ENCODE results near the gene CMIP.

CMIP gene

DNA sequence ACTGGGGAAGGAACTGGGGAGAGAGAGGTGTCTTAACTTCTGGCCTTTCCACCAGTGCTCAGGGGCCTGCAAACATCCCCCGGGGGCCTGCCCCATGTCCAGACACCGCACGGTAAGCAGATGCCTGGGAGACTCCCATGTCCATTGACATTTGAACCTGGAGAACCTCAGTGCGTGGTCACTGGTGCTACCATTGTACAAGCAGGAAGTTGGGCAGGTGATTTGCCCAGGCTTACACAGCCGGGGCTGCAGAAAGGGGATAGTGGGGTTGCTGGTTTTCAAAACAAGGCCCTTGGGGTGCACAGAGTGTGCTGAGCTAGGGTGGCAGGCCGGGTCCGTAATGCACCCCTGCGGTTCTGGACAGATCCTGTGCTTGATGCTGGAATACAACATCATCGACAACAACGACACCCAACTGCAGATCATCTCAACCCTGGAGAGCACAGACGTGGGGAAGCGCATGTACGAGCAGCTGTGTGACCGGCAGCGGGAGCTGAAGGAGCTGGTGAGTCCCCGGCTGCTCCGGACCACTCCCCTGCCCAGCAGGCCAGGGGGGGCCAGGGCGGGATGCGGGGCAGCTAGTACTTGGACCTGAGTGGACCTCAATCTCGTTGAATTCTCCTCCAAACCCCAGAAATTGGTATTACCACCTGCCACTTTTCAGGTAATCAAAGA is 256.8 kb downstream of the CMIP start:
- DNase-seq (ENCODE audit: low read depth), result no peak
- H3K4me3 ChIP-seq (ENCODE audit: low read depth, low read length), result no peak overlapping the region
- TF ChIP-seq, protein P1, sequence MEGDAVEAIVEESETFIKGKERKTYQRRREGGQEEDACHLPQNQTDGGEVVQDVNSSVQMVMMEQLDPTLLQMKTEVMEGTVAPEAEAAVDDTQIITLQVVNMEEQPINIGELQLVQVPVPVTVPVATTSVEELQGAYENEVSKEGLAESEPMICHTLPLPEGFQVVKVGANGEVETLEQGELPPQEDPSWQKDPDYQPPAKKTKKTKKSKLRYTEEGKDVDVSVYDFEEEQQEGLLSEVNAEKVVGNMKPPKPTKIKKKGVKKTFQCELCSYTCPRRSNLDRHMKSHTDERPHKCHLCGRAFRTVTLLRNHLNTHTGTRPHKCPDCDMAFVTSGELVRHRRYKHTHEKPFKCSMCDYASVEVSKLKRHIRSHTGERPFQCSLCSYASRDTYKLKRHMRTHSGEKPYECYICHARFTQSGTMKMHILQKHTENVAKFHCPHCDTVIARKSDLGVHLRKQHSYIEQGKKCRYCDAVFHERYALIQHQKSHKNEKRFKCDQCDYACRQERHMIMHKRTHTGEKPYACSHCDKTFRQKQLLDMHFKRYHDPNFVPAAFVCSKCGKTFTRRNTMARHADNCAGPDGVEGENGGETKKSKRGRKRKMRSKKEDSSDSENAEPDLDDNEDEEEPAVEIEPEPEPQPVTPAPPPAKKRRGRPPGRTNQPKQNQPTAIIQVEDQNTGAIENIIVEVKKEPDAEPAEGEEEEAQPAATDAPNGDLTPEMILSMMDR (IDR thresholded peaks at IDR 0.05; ENCODE audit: low read depth, low read length, missing control alignments), result no peak

DNA sequence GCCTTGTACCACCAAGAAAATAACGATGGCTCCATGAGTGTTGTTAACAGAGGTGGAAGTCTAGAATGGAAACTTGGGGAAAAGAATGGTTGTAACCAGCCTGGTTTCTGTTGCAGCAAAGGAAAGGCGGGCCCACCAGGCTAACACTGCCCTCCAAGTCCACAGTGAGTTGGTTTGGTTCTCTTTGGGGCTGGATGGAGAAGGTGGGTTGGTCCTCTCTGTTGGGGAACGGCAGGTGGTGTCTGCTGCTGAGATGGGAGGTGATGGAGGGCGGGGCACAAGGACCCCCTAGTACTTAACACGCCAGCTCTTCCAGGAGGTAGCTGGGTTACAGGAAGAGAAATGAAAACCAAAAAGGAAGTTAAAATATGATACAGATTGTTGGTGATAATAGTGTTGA is 257.9 kb downstream of the CMIP start:
- TF ChIP-seq, protein P1 (IDR thresholded peaks at IDR 0.05; ENCODE audit: low read depth, low read length, missing control alignments), result no peak
- no peak overlapping the region for H3K4me3 ChIP-seq (ENCODE audit: low read depth, low read length)
- DNase-seq (ENCODE audit: low read depth), result no peak

DNA sequence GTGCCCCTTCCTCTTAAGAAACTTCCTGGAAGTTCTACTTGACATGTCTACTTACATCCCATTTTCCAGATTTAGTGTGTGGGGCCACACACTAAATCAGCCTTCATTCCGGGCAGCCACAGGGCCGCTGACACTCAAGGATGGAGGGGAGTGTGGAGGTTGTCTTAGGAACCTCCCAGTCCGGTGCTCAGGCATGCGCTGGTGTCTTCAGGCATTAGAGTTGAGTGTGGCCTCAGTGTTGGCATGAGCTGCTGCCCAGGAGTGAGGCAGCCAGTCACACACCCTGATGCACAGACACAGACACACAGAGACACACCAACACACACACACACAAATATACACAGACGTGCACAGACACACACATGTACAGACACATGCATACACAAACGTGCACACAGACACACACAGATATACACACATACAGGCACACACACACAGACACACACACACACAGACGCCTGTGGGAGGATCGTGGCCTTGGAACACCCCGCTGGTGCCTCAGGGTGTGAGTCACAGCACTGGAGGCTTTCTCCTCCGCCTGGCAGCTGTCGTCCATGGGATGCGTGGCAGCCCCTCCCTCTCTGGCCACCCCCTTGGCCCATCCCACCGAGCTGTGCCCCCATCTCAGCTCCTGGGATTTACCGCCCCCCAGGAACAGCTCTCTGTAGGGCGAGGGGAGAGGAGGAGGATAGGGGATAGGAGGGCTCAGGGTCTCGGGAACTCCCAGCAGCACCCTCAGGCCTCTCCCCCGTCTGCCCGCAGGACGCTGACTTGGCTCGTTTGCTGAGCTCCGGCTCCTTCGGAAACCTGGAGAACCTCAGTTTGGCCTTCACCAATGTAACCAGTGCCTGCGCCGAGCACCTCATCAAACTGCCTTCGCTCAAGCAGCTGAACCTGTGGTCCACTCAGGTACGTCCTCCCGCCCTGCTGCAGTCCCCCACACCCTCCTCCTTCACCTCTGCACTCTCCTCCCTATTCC is 258.9 kb downstream of the CMIP start:
- TF ChIP-seq, protein P1 (IDR thresholded peaks at IDR 0.05; ENCODE audit: low read depth, low read length, missing control alignments), result no peak
- H3K4me3 ChIP-seq (ENCODE audit: low read depth, low read length), result no peak overlapping the region
- DNase-seq (ENCODE audit: low read depth), result no peak

DNA sequence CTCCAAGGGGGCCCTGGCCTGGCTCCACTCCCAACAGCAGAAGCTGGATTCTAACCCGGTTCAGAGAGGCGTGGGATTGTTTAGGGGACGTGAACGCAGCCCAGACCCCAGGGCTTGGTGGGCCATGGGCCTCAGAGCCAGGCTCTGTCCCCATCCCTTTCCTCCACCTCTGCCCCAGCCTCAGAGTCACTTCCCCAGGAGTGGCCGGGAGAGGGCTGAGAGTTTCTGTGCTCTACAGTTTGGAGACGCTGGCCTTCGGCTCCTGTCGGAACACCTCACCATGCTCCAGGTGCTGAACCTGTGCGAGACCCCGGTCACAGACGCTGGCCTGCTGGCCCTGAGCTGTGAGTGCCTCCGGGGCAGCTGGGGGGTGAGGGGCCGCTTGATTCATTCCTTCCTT is 260.7 kb downstream of the CMIP start:
- no peak overlapping the region for H3K4me3 ChIP-seq (ENCODE audit: low read depth, low read length)
- DNase-seq (ENCODE audit: low read depth), result no peak
- TF ChIP-seq, protein P1 (IDR thresholded peaks at IDR 0.05; ENCODE audit: low read depth, low read length, missing control alignments), result no peak

DNA sequence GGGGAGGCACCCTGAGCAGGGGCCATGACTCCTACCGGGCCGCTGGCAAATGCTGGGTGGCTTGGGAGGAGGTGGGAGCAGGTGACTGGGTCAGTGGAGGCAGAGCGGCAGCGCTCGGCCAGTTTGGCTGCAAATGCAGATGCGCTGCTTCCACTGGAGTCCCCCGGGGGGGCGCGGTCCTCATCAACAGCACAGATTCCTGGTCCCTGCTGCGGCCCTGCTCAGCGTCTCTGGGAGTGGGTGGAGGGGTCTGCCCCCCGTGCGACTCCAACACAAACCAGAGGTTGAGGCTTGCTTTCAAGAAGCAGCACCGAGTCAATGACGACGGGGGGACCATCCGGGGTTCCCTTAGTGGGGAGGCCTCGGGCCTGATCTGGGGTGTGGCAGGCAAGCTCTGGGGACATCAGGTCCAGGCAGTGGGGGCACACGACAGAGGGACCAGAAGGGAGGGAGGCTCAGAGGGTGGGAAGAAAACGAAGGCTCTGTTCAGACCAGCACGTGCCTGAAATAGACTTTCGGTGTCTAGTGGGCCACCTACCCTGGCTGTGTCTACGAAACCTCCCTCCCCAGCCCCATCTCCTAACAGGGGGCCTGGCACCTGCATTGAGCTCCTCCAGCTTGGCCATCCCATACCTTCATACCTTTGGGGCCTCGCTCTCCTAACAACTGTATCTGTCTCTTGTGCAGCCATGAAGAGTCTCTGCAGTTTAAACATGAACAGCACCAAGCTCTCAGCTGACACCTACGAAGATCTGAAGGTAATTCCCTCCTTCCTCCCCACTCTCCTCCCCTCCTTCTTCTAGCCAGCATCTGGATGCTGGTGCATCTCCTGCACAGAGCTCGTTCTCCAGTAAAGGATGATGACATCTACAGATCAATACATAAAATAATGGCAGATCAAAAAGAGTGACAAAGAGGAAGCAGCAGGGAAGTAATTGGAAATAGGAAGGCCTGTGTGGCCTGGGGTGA is 262.0 kb downstream of the CMIP start:
- TF ChIP-seq, protein P1 (IDR thresholded peaks at IDR 0.05; ENCODE audit: low read depth, low read length, missing control alignments), result no peak
- H3K4me3 ChIP-seq (ENCODE audit: low read depth, low read length), result no peak overlapping the region
- DNase-seq (ENCODE audit: low read depth), result no peak

DNA sequence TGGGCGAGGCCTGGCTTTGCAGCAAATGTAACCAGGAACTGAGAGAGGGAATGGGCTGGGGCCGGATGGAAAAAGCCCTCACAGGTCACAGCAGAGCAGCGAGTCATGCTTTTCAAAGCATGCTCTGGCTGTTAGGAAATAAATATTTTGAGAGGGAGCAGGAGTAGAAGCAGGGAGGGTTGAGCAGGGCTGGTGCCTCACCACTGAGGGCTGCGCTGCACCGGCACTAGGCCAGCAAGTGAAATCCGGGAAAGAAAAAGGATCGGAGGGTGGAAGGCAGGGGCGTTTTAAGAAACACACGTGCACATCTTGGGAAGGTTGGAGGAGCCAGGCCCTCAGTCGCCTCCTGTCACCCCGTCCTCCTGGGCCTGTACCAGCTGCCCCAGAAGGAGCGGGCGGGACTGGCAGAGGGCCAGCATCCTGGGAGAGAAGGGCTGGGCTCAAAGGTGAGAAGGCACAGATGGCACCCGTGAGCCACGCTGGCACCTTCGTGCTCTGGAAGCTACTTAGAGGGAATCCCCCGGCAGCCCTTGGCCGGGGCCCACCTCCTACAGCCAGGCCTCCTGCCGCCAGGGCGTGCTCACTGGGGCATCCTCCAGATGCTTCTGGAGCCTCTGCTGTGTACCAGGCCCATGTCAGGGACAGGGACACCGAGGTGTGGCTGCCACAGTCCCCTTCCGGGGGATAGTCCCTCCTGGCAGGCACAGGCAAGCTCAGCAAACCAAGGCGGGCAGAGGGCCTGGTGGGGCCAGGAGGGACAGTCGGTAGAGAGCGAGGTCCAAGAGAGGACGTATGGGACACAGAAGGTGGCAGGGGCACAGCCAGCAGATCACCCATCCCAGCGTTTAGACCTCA is 263.0 kb downstream of the CMIP start:
- DNase-seq (ENCODE audit: low read depth), result no peak
- TF ChIP-seq, protein P1 (IDR thresholded peaks at IDR 0.05; ENCODE audit: low read depth, low read length, missing control alignments), result no peak
- no peak overlapping the region for H3K4me3 ChIP-seq (ENCODE audit: low read depth, low read length)

Measured in GM12864 (cell line).